HG03520 (cell line): Measurements from ENCODE around the gene MED27.

ENCODE experiments used
- ATAC-seq: cut with Tn5 transposase; IDR thresholded peaks from one replicate; pipeline ENCODE4 v1.9.1; 2021; ENCODE audit warnings: mild to moderate bottlenecking, moderate library complexity; ENCODE audit not compliant: unreplicated experiment

Gene MED27

GRCh38 chr9:131840751-131841702 lies 238.6 kb downstream of the MED27 start:
- ATAC-seq: no peak

- no peak for ATAC-seq
Observed at GRCh38 chr9:131840220-131840619, 239.4 kb downstream of the MED27 start.

- no peak for ATAC-seq
Observed at GRCh38 chr9:131839281-131840084, 240.2 kb downstream of the MED27 start.

GRCh38 chr9:131838530-131839280 lies 241.0 kb downstream of the MED27 start:
- no peak for ATAC-seq

- no peak for ATAC-seq
Observed at GRCh38 chr9:131837836-131838235, 241.8 kb downstream of the MED27 start.

GRCh38 chr9:131837316-131837715 lies 242.4 kb downstream of the MED27 start:
- ATAC-seq: no peak

GRCh38 chr9:131836607-131837315 lies 242.9 kb downstream of the MED27 start:
- ATAC-seq: no peak

GRCh38 chr9:131836021-131836420 lies 243.6 kb downstream of the MED27 start:
- no peak for ATAC-seq

GRCh38 chr9:131835151-131835910 lies 244.3 kb downstream of the MED27 start:
- ATAC-seq: no peak

- no peak for ATAC-seq
Observed at GRCh38 chr9:131834721-131835120, 244.9 kb downstream of the MED27 start.

- ATAC-seq: no peak
Observed at GRCh38 chr9:131833906-131834305, 245.8 kb downstream of the MED27 start.

GRCh38 chr9:131833083-131833482 lies 246.6 kb downstream of the MED27 start:
- ATAC-seq: no peak

- ATAC-seq: no peak
Observed at GRCh38 chr9:131831380-131832165, 248.1 kb downstream of the MED27 start.

- no peak for ATAC-seq
Observed at GRCh38 chr9:131827821-131828369, 251.8 kb downstream of the MED27 start.

GRCh38 chr9:131826966-131827525 lies 252.6 kb downstream of the MED27 start:
- no peak for ATAC-seq

GRCh38 chr9:131826053-131826452 lies 253.6 kb downstream of the MED27 start:
- ATAC-seq: no peak

- ATAC-seq: no peak
Observed at GRCh38 chr9:131824953-131825495, 254.6 kb downstream of the MED27 start.

GRCh38 chr9:131824155-131824594 lies 255.5 kb downstream of the MED27 start:
- ATAC-seq: no peak
